ENCODE data around the gene ICAM2.

DNA sequence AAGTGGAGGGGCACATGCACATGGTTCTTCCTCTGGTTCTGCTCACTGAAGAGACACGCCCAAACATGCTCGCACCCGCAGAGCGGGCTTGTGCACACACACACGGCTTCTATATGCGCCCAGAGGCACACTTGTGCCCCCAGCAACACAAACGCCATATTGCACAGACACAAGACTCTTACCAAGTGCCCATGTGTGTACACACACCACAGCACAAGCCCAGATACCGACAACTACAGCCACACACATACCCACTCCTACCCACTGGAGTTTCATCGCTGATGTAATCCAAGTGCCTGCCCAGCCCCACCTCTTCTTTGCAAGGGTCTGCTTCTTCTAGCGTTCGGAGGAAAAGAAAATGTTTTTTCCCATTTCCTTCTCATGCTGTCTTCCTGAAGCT lies 28.8 kb downstream of the ICAM2 start:
- TF ChIP-seq, protein P1, sequence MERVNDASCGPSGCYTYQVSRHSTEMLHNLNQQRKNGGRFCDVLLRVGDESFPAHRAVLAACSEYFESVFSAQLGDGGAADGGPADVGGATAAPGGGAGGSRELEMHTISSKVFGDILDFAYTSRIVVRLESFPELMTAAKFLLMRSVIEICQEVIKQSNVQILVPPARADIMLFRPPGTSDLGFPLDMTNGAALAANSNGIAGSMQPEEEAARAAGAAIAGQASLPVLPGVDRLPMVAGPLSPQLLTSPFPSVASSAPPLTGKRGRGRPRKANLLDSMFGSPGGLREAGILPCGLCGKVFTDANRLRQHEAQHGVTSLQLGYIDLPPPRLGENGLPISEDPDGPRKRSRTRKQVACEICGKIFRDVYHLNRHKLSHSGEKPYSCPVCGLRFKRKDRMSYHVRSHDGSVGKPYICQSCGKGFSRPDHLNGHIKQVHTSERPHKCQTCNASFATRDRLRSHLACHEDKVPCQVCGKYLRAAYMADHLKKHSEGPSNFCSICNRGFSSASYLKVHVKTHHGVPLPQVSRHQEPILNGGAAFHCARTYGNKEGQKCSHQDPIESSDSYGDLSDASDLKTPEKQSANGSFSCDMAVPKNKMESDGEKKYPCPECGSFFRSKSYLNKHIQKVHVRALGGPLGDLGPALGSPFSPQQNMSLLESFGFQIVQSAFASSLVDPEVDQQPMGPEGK (CRISPR knock-in tag; IDR thresholded peaks at IDR 0.05; ENCODE audit: borderline replicate concordance): no peak
- TF ChIP-seq ESRRG (CRISPR knock-in tag; IDR thresholded peaks at IDR 0.05): no peak
- no peak for TF ChIP-seq ZNF70 (CRISPR knock-in tag; IDR thresholded peaks at IDR 0.05)
- no peak for TF ChIP-seq ZNF8 (CRISPR knock-in tag; IDR thresholded peaks at IDR 0.05)
- no peak for TF ChIP-seq RARB (CRISPR knock-in tag; IDR thresholded peaks at IDR 0.05)
- TF ChIP-seq, protein P2, sequence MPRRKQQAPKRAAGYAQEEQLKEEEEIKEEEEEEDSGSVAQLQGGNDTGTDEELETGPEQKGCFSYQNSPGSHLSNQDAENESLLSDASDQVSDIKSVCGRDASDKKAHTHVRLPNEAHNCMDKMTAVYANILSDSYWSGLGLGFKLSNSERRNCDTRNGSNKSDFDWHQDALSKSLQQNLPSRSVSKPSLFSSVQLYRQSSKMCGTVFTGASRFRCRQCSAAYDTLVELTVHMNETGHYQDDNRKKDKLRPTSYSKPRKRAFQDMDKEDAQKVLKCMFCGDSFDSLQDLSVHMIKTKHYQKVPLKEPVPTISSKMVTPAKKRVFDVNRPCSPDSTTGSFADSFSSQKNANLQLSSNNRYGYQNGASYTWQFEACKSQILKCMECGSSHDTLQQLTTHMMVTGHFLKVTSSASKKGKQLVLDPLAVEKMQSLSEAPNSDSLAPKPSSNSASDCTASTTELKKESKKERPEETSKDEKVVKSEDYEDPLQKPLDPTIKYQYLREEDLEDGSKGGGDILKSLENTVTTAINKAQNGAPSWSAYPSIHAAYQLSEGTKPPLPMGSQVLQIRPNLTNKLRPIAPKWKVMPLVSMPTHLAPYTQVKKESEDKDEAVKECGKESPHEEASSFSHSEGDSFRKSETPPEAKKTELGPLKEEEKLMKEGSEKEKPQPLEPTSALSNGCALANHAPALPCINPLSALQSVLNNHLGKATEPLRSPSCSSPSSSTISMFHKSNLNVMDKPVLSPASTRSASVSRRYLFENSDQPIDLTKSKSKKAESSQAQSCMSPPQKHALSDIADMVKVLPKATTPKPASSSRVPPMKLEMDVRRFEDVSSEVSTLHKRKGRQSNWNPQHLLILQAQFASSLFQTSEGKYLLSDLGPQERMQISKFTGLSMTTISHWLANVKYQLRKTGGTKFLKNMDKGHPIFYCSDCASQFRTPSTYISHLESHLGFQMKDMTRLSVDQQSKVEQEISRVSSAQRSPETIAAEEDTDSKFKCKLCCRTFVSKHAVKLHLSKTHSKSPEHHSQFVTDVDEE (CRISPR knock-in tag; IDR thresholded peaks at IDR 0.05): no peak

Measured in SK-N-SH treated with all-trans-retinoic acid at 6 μM for 48 hours (cell line).